Fibroblast of skin of left quadriceps (primary cell): ENCODE measurements around the gene TTC17.
A peak's percentile ranks its signal among the peaks of the same experiment; 100 is the strongest.
"Not testable (repeated sequence)": the region's sequence is repeated elsewhere in the genome, so short reads cannot be mapped to it uniquely, and the experiment has no call there.

Experiments
- DNase-seq, 2 experiments: peaks; one replicate each; pipeline ENCODE4 v3.0.0-alpha.2; 2013; ENCODE audit warnings: low read depth in 2 of 2

Gene TTC17

DNA sequence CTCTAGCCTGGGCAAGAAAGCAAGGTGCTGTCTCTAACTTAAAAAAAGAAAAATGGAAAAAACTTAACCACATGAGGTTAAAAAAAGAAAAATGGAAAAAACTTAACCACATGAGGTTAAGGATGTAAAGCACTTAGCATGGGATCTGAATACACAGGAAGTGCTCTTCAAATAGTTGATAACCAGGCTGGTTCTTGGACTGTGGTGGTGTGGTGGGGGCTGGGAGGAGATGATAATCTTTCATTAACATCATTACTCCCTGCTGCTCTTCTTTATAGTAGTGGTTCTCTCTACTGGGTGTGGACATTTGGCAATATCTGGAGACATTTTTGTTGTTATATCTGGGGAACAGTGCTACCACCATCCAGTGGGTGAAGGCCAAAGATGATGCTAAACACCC is 88.4 kb downstream of the TTC17 start:
- DNase-seq = no peak

- no peak for DNase-seq
These were observed 99.8 kb downstream of the TTC17 start for GRCh38 chr11:43458486-43458885.

DNA sequence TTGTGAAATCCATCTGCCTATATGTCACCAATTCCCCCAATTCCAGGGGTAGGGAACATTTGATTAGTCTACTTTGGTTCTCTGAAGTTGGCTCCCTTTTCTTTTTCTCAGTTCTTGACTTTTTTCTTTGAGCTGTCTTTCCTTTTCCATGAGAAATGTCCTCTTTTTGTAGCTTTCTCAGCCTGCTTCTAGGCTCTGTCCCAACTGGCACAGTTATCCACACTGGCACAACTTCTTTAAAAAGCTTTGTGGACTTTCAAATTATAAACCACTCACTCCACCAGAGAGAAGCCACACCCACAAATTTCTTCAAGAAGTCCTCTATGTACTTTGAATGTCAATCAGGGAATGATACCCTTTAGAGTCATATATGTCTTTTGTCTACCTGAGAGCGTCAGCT is 100.5 kb downstream of the TTC17 start:
- no peak for DNase-seq

DNA sequence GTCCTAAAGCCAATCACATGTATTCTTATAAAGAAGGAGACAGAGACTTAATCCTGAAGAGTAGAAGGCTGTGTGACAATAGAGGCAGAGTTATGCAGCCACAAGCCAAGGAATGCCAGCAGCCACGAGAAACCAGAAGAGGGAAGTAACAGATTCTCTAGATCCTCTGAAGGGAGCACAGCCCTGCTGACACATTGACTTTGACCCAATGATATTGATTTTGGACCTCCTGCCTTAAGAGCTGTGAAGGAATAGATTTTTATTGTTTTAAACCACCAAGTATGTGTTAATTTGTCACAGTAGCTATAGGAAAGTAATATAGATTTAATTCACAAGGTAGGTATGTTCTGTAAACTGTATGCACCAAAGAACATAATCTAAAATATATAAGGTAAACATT is 103.6 kb downstream of the TTC17 start:
- no peak for DNase-seq

DNA sequence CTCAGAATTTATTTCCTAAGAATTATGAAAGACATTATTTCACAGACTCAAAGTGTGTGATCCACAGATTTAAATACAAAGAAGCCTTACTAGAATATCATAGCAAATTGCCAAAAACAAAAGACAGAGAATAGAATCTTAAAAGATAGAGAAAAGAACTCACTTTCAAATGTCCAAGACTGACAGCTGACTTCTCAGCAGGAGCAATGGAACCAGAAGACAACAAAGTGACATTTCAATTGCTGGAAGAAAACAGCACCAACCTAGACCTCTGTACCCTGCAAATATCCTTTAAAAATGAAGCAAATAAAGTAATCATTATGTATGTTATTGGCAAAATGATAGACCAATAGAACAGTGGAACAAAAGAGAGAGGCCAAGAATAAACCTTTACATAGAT is 109.2 kb downstream of the TTC17 start:
- DNase-seq = no peak

DNA sequence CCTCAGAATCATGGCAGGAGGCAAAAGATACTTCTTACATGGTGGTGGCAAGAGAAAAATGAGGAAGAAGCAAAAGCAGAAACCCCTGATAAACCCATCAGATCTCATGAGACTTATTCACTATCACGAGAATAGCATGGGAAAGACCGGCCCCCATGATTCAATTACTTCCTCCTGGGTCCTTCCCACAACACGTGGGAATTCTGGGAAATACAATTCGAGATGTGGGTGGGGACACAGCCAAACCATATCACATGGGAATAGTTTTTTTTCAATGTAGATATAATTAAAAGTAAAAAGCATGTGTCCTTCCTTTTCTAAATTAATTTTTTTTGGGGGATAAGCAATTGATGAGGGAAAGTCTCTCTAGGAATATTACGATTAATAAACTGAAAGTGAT is 118.8 kb downstream of the TTC17 start:
- not testable (repeated sequence) for DNase-seq

GRCh38 chr11:43486141-43486540 is 127.4 kb downstream of the TTC17 start:
- DNase-seq = no peak

- DNase-seq = no peak
These were observed 131.2 kb downstream of the TTC17 start for GRCh38 chr11:43489869-43490465.

DNA sequence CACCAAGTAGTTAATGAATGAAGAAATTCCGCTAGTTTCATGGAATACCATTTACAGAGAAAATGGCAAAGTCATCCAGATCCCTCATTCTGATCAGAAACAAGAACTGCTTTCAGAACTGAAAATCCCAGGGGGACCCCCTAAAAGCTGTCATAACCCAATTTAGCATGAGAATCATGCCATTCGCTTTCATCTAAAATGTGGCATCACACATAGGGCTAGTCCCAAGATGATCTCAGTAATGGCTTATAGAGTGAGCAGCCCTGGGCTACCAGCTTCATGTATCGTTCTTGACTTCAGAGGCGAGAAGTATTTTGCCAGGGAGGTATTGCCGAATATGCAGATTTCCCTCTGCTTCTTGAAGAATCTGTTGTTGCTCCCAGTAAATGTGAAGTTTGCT is 134.0 kb downstream of the TTC17 start:
- DNase-seq = no peak

- DNase-seq = no peak
These were observed 134.7 kb downstream of the TTC17 start for GRCh38 chr11:43493431-43493830.

DNA sequence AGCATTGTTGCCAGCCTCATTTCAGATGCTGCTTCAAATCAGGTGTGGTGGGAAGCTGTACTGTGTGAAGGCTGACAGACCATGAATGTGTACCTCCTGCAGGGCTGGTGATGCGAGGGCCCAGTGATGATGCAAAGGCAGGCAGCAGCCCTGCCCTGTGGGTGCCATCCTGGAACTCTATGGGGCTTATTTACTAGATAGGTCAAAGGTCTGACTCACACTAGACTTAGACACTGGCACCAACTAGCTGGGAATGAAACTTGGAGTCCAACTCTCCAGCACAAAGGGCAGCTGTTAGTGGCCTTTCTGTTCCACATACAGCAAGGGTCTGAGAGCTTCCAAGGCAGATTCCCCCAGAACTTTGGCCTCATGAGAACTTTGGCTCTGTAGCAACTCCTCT is 138.4 kb downstream of the TTC17 start:
- DNase-seq = no peak

DNA sequence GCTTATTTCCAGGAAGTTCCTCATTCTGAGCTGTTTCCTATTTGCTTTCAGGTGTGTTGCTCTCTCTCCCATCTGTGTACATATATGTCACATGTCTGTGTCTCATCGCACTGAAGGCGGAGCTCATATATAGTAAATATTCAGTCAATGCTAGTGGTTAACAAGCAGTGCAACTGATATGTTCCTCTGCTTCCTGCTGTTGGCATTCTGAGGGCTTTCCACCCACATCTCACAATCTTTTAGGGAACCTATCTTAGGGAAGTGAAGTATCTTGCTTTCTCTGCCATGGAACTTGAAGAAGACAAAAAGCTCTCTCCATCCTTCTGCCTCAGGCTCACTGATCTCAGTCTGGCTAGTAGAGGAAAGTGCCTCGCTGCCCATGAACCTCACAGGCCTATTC is 139.8 kb downstream of the TTC17 start:
- DNase-seq = no peak

DNA sequence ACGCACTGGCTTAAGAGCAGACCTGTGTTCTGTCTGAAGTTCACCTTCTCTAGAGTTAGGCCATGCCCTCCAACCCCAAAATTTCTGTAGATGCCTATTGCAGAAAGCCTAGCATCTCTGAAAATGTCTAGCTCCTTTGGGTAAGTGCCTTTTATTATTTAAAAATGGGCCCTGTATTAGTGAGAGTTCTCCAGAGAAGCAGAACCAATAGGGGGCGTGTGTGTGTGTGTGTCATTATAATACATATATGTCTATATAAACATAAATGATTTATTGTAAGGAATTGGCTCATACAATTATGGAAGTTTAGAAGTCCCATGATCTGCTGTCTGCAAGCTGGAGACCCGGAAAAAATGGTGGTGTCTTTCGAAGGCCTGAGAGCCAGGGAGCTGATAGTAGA is 144.7 kb downstream of the TTC17 start:
- no peak for DNase-seq

GRCh38 chr11:43504316-43504950 is 145.7 kb downstream of the TTC17 start:
- no peak for DNase-seq

- DNase-seq = no peak
These were observed 146.5 kb downstream of the TTC17 start for GRCh38 chr11:43505171-43505570.

DNA sequence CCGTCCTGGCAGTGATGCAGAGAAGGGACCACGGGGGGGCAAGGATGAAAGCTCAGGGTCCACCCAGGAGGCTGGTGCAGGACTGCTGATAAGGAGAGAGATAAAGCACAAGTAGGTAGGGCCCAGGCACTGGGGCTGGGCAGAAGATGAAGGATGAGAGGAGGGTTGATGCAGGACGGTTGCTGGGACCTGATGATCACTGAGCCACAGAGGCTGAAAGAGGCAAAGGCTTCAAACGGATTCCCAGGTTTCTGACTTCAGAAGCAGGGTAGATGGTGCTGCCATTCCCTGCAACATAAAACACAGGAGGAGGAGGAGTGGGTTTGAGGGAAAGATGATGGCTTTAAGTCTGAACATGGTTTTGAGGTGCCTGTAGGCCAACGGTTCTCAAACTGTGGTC is 148.5 kb downstream of the TTC17 start:
- no peak for DNase-seq

- peak; percentile 10 to 13 for DNase-seq
These were observed 149.8 kb downstream of the TTC17 start for GRCh38 chr11:43508511-43508918.

- no peak for DNase-seq
These were observed 153.2 kb downstream of the TTC17 start for GRCh38 chr11:43511959-43512358.

GRCh38 chr11:43515090-43515489 is 156.4 kb downstream of the TTC17 start:
- DNase-seq = no peak

DNA sequence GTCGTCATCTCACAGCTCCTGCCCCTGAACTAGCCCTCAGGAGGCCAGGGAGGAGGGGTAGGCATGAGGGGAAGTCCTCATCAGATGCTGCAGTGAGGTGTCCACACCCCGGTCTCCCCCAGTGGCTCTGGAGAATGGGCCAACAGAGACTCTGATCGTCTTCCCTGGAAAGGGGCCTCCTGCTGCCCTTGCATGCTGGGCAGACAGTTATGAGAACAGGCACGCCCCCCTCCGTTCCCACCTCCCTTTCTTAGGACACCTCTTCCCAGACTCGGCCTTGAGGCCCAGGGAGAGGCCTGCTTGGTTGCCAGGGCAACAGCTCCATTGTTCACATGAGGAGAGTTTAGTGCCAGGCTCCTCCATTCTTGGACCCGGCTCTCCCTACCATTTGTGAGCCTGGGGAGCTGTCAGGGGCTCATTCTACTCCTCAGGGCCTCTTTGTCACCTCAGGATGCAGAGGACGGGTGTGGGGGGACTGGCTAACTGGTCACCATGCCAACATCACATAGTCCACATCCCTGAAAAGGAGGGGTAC is 157.7 kb downstream of the TTC17 start:
- DNase-seq = no peak

DNA sequence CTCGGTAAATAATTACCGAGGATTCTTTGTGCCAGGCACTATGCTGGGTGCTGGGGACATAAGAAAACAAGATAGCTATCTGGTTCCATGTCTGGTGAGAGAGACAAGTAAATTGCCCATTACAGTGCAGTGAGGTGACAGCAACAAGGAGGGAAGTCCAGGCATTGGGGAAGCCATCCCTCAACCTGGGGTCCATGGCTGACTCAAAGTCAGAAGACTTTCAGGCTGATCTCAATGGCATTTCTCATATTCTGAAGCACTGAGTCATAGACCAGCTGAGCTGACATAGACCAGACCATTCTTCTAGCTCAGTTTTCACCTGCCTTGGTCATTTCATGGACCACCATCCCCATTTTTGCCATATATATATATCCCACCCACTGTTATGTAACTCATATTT is 158.8 kb downstream of the TTC17 start:
- DNase-seq = no peak

GRCh38 chr11:43518408-43519160 is 159.9 kb downstream of the TTC17 start:
- DNase-seq = no peak

DNA sequence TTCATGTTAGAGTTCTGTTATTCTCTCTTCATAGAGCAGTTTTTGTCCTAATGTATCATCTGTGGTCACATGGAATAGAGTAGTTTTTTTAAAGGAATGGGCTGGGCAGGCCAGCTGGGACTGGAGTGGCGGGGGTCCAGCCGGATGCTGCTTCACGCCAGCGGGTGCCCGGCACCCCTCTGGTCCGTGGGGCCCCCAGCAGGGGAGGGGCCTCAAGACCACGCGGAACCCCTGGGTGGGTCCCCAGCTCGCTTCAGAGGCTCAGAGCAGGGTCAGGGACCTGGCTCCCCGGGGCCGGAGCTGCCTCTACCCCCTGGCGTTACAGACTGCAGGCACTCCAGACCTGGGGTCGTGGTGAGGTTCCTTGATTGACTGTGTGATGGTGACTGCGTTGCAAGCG is 162.8 kb downstream of the TTC17 start:
- DNase-seq = no peak
